GM18951 (cell line): ENCODE data around the gene LPP.
"Not testable (repeated sequence)": the region's sequence is repeated elsewhere in the genome, so short reads cannot be mapped to it uniquely, and the experiment has no call there.

Experiments used
- POLR2A ChIP-seq: IDR thresholded peaks from 4 replicates; pipeline ENCODE4 v1.6.1; 2011; ENCODE audit warnings: mild to moderate bottlenecking; ENCODE audit not compliant: insufficient read length, insufficient read depth; ENCODE audit errors: extremely low read depth
- in situ Hi-C: fragments of 300-500 bp; cut with MboI; formaldehyde crosslinking; loops from one replicate; pipeline ENCODE4 v1.12.0; 2022; ENCODE audit warnings: low sequenced_read_pairs, mixed read lengths, inconsistent platforms; ENCODE audit not compliant: unreplicated experiment

Gene LPP

DNA sequence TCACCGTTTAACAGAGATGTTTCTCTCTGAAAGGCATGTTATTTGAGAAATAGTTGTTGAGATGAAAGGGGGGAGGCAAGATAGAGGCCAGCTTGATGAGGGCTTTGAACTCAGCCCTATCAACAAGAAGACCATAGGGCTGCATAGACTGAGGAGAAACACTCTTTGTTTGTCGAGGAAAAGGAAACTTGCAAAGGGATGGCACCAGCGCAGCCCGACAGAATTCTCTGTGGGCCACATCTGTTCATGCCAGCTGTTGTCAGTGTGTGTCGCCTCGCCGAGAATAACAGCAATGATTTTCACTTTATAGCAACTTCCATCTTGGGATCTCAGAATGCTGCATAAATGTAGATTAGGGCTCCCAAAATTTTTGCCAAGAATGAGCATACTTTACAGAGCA is 539.5 kb downstream of the LPP start:
- no peak for TF ChIP-seq POLR2A
- in situ Hi-C loops, result no loop called here

DNA sequence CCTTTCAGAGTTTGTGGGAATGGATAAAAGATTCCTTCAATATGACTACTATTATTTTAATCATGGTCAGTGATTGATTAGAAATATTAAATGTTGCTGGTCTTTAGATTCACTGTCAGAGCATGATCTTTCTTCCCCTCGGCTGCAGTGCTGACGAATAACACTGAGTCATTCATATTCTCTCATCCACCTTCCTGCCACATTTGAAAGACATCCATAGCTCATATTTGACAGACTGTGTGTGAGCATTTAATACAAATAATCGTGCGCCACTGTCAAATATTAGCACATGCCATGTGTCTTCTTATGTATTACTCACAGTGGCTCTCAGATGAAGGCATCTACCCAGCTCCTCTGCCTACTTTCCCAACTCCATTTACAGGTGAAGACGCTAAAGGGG is 541.3 kb downstream of the LPP start:
- in situ Hi-C loops, result no loop called here
- TF ChIP-seq POLR2A, result no peak

DNA sequence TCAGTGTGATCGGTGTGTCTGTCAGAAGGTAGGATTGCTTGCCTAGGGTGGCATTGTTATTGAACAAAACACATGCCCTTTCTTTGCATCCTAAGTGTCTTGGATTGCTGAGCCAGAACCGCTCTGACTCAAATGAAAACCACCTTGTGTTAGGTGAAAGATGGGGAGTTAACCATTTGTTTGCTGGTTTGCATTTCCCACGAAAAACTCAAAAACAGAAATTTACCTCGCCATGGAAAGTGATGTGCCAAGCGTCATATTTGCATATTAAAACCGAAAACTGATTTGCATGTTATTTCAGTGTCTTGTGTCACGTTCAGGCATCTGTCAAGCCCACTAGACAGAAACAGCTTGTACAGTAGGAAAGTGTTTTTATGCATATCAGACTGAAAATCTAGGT is 543.2 kb downstream of the LPP start:
- in situ Hi-C loops, result no loop called here
- no peak for TF ChIP-seq POLR2A

DNA sequence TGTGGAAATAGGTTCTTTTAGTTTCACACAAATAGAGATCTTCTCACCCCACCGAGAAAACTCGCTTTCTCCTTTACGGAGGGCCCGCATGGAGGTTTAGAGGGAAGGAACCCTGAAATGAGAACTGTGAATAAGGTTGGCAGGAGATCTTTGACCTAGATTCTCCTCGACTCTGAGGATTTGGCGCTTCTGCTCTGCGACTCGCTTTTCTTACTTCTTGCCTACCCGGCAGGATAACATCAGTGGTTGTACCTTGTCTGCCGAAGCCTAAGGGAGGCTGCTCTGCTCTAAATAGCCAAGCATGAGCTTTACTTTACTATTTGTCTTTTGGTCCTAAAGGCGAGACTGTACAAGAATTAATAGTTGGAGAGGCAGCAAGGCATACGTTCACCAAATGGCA is 544.5 kb downstream of the LPP start:
- in situ Hi-C loops, result no loop called here
- no peak for TF ChIP-seq POLR2A

DNA sequence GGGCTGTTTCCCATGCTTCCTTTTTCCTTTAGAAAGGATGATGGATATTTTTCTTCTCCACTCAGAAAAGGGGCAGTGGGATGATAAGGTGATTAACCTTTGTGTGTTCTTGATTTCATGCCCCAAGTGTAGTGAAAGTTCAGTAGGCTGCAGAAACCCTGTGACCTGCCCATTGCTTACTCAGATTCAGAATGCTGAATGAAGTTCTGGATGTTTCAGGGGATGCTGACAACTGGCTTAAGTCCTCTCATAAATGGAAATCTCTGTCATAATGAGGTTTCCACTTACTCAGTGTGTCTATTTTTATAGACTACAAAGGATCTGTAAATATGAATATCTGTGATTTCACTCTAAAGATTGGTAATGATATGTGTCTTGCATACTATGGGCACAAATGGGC is 546.5 kb downstream of the LPP start:
- no peak for TF ChIP-seq POLR2A
- in situ Hi-C loops, result no loop called here

DNA sequence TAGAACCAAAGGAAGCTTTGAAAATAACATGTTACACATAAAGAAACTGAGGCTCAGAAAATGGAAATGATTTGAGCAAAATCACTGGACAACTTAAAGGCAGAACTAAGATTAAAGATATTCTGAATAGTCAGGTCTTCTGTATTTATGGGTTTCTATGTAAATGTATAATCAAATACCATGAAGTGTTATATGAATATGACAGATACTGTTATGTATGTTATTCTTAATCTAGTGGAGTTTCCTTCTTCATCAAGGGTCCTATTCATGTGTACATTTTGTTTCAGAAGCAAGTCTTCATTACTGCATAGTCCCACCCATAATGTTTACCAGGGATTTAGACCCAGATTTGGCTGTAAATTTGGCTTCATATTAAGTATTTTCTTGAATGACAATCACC is 547.0 kb downstream of the LPP start:
- TF ChIP-seq POLR2A, result no peak
- in situ Hi-C loops, result no loop called here

DNA sequence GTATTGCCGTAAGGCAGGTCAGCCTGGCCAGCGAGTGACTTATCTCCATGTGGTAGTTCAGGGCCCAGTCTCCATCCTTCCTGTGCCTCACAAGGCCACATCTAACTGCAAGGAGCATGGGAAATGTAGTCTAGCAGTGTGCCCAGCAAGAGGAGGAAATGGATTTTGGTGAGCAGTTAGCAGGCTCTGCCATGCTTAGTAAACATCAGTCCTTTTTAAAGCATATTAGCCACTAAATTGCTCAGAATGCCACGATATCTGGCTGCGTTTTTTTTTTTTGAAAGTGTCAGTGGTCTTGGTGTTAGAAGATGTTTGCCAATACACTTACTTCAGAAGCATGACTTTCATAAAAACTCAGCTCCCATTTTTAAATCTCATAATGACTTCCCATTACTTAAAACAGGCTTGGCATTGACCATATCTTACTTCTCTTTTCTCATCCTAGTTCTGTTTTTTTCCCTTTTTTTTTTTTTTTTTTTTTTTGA is 547.6 kb downstream of the LPP start:
- in situ Hi-C loops, result no loop called here
- TF ChIP-seq POLR2A, result no peak

DNA sequence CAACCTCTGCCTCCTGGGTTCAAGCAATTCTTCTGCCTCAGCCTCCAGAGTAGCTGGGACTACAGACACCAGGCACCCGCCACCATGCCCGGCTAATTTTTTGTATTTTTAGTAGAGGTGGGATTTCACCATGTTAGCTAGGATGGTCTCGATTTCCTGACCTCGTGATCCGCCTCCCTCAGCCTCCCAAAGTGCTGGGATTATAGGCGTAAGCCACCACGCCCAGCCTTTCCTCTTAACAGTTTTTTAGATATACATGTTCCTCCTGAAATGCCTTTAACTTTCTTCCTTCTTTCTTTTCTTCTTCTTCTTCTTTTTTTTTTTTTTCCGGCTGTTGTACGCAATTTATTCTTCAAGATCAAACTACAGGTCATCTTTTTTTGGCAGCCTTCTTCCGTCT is 548.1 kb downstream of the LPP start:
- in situ Hi-C loops, result not testable (repeated sequence)

DNA sequence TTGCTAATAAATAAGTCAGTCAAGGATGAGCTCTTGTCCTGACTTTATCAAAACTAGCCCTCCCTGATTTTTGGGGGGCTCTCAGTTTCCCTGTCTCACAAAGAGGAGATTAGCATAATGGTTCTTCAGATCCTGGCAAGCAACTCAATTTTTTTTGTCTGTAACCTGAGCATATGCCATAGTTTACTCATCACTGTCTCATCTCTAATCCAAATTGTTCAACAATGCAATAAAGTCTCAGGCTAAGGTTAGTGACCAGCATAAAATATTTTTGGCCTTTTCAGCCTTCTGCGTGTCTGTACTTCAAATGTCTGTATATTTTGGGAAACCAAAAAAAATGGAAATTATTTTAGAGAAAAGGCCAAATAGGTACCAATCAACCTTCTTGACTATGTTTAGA is 552.2 kb downstream of the LPP start:
- no peak for TF ChIP-seq POLR2A
- in situ Hi-C loops, result no loop called here

DNA sequence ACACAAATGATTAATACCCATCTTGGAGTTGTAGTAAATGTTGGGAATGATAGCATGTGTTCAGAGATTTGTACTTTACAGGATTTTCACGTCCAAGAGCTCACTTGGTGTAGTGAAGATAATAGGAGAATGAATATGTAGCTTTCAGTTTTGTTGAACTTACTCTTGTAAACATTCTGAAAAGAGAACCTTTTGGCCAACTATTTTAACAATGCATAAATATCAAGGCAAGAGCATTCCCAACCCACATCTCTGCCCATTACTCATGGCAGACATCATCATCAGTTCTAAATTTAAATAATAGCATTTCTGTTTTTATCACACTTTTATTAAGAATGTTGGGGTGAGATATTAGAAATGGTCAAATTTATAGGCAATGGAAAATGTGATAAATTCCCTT is 552.6 kb downstream of the LPP start:
- in situ Hi-C loops, result no loop called here
- TF ChIP-seq POLR2A, result no peak

DNA sequence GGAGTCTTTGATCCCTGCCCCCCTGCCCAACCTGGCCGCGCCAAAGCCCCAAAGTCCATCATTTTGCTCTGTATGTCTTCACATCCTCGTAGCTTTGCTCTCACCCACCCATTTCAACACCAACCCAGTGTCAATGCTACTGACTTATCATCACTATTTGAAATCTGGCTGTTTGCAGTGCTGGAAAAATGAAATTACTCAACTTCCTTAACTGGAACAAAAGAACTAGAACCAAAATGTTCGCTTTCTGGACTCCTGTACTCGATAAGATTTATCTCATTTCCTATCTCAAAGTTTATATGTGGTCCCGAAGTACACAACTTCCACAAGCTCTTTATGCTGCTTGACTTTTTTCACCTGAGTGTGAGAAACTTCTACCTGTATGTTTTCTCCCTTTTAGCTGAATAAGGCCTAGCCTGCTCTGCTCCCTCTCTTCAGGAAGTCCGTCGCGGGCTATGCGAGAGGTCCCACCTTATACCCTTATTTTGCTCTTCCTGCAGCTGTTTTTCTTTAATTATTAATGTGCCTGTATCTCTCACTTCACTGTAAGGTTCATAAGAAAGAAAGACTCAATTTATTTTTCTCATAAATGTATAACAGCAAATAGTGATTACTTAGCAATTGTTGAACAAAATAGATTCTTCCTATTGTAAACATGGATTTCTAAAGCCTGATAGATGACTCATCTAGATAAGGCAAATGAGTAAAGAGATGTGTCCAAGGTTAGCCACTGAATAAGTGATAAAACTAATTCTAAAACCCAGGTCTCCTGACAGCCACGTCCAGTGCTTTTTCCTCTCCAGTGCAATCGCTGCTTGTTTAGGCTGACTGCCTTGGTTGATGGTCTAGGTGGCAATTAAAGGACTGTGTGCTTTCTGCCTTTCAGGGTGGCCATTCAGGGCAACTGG is 553.7 kb downstream of the LPP start:
- no peak for TF ChIP-seq POLR2A
- in situ Hi-C loops, result no loop called here

DNA sequence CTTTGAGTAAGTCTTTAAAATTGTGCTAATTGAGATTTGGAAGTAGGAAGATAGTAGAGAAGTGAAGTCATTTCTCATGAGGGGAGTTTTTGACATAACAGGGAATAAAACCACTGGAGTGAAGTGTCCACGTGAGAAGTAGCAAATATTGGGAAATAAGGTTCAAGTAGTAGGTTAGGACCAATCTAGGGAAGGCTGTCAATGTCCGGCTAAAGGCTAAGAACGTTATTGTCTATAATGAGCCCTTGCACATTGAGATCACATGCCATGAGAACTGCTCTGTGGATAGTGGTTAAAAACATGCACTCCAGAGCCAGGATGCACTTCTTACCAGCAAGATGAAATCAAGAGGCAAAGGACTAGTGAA is 557.9 kb downstream of the LPP start:
- no peak for TF ChIP-seq POLR2A
- in situ Hi-C loops, result no loop called here

DNA sequence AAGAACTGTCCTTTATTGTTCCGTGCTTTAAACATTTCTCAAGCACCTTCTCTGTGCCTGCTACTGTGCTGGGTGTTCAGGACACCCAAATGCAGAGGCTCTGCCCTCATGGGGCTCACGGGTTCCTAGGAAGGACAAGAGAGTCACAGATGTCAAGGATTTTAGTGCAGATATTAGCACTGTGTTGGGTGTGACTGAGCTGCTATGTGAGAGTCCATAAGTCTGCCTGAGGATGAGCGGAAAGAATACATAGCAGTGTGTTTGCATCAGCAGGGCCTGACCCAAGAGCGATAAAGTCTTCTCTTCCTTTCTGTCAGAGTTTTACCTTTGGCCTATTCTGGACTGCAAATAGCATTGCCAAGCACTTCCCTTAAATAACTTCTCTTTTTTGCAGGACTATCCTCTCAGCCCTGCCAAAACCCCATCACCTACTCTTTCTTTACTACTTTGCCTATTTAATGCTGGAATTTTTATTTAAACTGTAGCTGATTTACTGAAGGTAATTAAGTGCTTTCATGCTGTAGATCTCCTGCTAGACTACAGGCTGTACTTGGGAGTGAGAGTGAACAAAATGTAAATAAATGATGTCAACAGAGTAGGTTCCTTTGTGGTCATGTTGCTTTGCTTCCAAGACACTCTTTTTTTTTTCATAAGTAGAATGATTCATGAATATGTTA is 558.4 kb downstream of the LPP start:
- no peak for TF ChIP-seq POLR2A
- in situ Hi-C loops, result no loop called here

DNA sequence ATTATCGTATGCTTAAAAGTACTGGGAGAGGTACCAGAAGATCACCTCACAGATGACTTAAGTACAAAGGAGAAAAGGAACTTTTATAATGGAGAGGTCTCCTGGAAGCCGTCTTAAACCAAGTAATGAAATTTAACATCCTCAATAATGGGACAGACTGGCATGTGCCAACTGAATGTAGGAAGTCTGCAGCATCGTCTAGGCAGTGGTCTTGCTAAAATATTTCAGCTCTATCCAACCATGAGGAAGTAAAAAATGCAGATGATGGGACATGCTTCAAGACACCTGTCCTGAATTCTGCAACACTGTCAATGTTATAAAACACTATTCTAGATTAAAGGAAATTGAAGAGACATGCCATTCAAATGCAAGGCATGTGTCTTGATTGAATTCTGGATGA is 559.0 kb downstream of the LPP start:
- in situ Hi-C loops, result no loop called here
- TF ChIP-seq POLR2A, result no peak
